ENCODE results near the gene DDX54. TPM values are rescaled to one million over a fixed set of nuclear protein-coding genes. Genes with fewer than 3 reads are reported as not detected.

DDX54 gene
- total RNA-seq, 1 donor from 2014 or later = 122 TPM

DNA sequence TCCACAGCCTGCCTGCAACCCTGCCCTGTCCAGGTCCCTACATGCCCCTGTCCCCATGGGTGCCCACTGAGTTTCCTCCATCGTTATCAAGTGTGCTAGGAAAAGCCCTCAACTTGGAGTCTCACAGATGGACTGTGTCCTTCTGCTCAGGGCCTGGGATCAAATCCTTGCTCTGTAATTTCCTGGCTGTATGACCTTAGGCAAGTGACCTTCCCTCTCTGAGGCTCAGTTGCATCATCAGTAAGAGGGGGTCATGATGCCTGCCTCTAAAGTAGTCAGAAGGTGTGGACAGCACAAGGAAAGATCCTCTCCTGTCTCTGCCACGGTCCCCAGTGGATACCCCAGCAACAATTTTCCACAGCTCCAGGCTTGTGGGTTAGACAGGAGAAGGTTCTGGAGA is 71.9 kb downstream of the DDX54 start:
- no peaks in the 10 kb centered on the region for H3K9me3 Mint-ChIP-seq

GRCh38 chr12:113112043-113112899 is 73.0 kb downstream of the DDX54 start:
- intact Hi-C loops (cut with micrococcal nuclease) = no loop called here
- no peaks in the 10 kb centered on the region for H3K36me3 Mint-ChIP-seq (ENCODE audit: low read depth)

More for the DNA sequence above, 71.9 kb downstream of the DDX54 start:
- no peaks in the 10 kb centered on the region for H3K36me3 Mint-ChIP-seq (ENCODE audit: low read depth)
- no peak for DNase-seq
- no peaks in the 10 kb centered on the region for H3K4me1 Mint-ChIP-seq
- H3K4me3 Mint-ChIP-seq = no peak overlapping the region
- intact Hi-C loops (cut with micrococcal nuclease) = no loop called here
- no peaks in the 10 kb centered on the region for H3K27me3 Mint-ChIP-seq
- no peak overlapping the region for H3K27ac Mint-ChIP-seq

DNA sequence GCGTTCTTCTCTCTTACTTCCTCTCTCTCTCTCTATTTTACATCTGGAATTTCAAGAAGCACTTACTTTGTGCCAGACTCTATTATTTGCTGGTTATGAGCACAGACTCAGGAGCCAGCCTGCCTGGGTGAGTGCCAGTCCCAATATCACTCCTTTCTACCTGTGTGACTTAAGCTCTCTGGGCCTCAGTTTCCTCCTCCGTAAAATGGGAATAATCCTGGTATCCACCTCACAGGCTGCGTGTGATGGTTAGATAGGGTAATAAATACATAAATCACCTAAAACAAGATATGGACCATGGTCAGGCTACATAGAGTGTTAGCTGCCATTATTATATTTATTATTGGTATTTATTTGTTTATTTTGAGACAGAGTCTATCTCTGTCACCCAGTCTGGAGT is 74.0 kb downstream of the DDX54 start:
- intact Hi-C loops (cut with micrococcal nuclease) = no loop called here
- DNase-seq = no peak
- Mint-ChIP-seq H3K9me3 (no peaks in the 10 kb centered on the region), H3K36me3 (ENCODE audit: low read depth) (no peaks in the 10 kb centered on the region), H3K4me3 (no peak overlapping the region), H3K27me3 (no peaks in the 10 kb centered on the region), H3K27ac (no peak overlapping the region), H3K4me1 (no peaks in the 10 kb centered on the region)

More at GRCh38 chr12:113112043-113112899, 73.0 kb downstream of the DDX54 start:
- H3K4me3 Mint-ChIP-seq = no peak overlapping the region
- no peaks in the 10 kb centered on the region for H3K9me3 Mint-ChIP-seq
- H3K27me3 Mint-ChIP-seq = no peaks in the 10 kb centered on the region
- H3K4me1 Mint-ChIP-seq = no peaks in the 10 kb centered on the region
- DNase-seq = no peak
- H3K27ac Mint-ChIP-seq = no peak overlapping the region

- intact Hi-C loops (cut with micrococcal nuclease) = no loop called here
- no peaks in the 10 kb centered on the region for H3K36me3 Mint-ChIP-seq (ENCODE audit: low read depth)
- no peaks in the 10 kb centered on the region for H3K27me3 Mint-ChIP-seq
- H3K4me3 Mint-ChIP-seq = no peak overlapping the region
- no peaks in the 10 kb centered on the region for H3K4me1 Mint-ChIP-seq
- no peaks in the 10 kb centered on the region for H3K9me3 Mint-ChIP-seq
- DNase-seq = no peak
- no peak overlapping the region for H3K27ac Mint-ChIP-seq
These were observed 75.2 kb downstream of the DDX54 start for GRCh38 chr12:113109872-113110599.

- Mint-ChIP-seq H3K27ac (no peak overlapping the region), H3K9me3 (no peaks in the 10 kb centered on the region), H3K36me3 (ENCODE audit: low read depth) (no peaks in the 10 kb centered on the region), H3K4me1 (no peaks in the 10 kb centered on the region), H3K27me3 (no peaks in the 10 kb centered on the region), H3K4me3 (no peak overlapping the region)
- intact Hi-C loops (cut with micrococcal nuclease) = no loop called here
- DNase-seq = no peak
These were observed 75.9 kb downstream of the DDX54 start for GRCh38 chr12:113109360-113109759.

DNA sequence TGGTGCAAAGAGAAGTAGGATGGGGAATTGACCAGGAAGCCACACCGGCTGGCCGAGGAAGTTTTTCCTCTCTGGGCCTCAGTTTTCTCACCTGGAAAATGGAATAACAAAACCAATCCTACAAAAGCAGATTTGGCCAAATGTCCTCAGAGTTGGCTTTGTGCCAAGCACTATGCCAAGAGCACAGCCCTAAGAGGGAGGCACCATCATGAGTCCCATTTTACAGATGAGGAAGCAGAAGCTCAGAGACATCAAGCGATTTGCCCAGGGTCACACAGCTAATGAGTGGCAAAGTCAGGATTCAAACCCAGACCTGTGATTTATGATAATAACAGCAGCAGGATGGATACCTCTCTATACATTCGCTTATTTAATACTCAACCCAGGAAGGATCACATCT is 77.0 kb downstream of the DDX54 start:
- no peaks in the 10 kb centered on the region for H3K27me3 Mint-ChIP-seq
- intact Hi-C loops (cut with micrococcal nuclease) = no loop called here

More for the DNA sequence above, 77.0 kb downstream of the DDX54 start:
- Mint-ChIP-seq H3K36me3 (ENCODE audit: low read depth) (no peaks in the 10 kb centered on the region), H3K4me1 (peaks cover 6% of the 10 kb centered on the region), H3K9me3 (no peaks in the 10 kb centered on the region), H3K4me3 (no peak overlapping the region), H3K27ac (no peak overlapping the region)
- no peak for DNase-seq

Other genes with a start within 250 kb of the DDX54 start
- 47.5 and 48.9 TPM in 2 replicates for gene OAS3, start 247.0 kb downstream of the DDX54 start, total RNA-seq
- 111 and 118 TPM in 2 replicates for gene OAS2, start 207.0 kb downstream of the DDX54 start, total RNA-seq
- gene DTX1, start 128.7 kb downstream of the DDX54 start, total RNA-seq = 0.09 and 0.21 TPM in 2 replicates
- 0.52 and 1.1 TPM in 2 replicates for gene RASAL1, start 49.7 kb downstream of the DDX54 start, total RNA-seq
- gene CFAP73, start 35.8 kb downstream of the DDX54 start, total RNA-seq = not detected in 2 replicates
- gene RITA1, start 243 bp upstream of the DDX54 start, total RNA-seq = 25.5 and 25.8 TPM in 2 replicates
- gene TPCN1, start 36.0 kb upstream of the DDX54 start, total RNA-seq = 31.0 and 33.7 TPM in 2 replicates
- 19.5 and 20.0 TPM in 2 replicates for gene SLC8B1, start 149.6 kb upstream of the DDX54 start, total RNA-seq
- 16.0 and 16.3 TPM in 2 replicates for gene PLBD2, start 173.1 kb upstream of the DDX54 start, total RNA-seq
- not detected in 2 replicates for gene SDS, start 218.4 kb upstream of the DDX54 start, total RNA-seq
- gene SDSL, start 236.9 kb upstream of the DDX54 start, total RNA-seq = 0.61 and 0.78 TPM in 2 replicates